ENCODE measurements around the gene BCR. TPM values are rescaled to one million over a fixed set of nuclear protein-coding genes. Genes with fewer than 3 reads are reported as not detected.

The BCR gene
- total and polyA plus RNA-seq, 2 experiments from 2014 or later = 38.8 to 42.2 TPM

GRCh38 chr22:23253475-23254055, 73.3 kb downstream of the BCR start:
- no peak for TF ChIP-seq EZH2 (IDR thresholded peaks at IDR 0.05; ENCODE audit: borderline replicate concordance)
- TF ChIP-seq CTCF (IDR thresholded peaks at IDR 0.05; ENCODE audit: poor library complexity) = no peak
- no peak for TF ChIP-seq EZH2phosphoT487 (IDR thresholded peaks at IDR 0.05; ENCODE audit: low read depth, severe bottlenecking, unreplicated experiment)
- no peaks in the 10 kb centered on the region for H3K27me3 ChIP-seq
- peaks cover 32% of the 10 kb centered on the region for H3K4me1 ChIP-seq (ENCODE audit: insufficient read depth)
- H3K4me3 ChIP-seq = no peak overlapping the region
- peaks cover 5% of the 10 kb centered on the region for H4K20me1 ChIP-seq (ENCODE audit: insufficient read depth, poor library complexity, severe bottlenecking)
- DNase-seq (ENCODE audit: low spot score) = no peak
- 94% methylated on average over 19 of the region's 19 CpGs for WGBS (ENCODE audit: low lambda C conversion rate, missing lambda C conversion rate)
- no peak overlapping the region for H3K4me2 ChIP-seq
- H2AFZ ChIP-seq = no peak overlapping the region
- H3K9me2 ChIP-seq (replicated peaks; ENCODE audit: insufficient read depth) = no peaks in the 10 kb centered on the region
- H3K79me2 ChIP-seq = peaks cover 77% of the 10 kb centered on the region
- H3K36me3 ChIP-seq (replicated peaks; ENCODE audit: insufficient read depth, low read depth) = no peaks in the 10 kb centered on the region
- no peak overlapping the region for H3K27ac ChIP-seq
- H3K9me3 ChIP-seq (ENCODE audit: low read depth) = no peaks in the 10 kb centered on the region

- Histone ChIP-seq H3K4me2 (no peak overlapping the region), H3K4me3 (no peak overlapping the region), H3K4me1 (ENCODE audit: insufficient read depth) (peaks cover 21% of the 10 kb centered on the region), H3K27ac (no peak overlapping the region), H4K20me1 (ENCODE audit: insufficient read depth, poor library complexity, severe bottlenecking) (peaks cover 2% of the 10 kb centered on the region), H3K79me2 (peaks cover 69% of the 10 kb centered on the region), H3K9me2 (replicated peaks; ENCODE audit: insufficient read depth) (no peaks in the 10 kb centered on the region), H3K27me3 (no peaks in the 10 kb centered on the region), H2AFZ (no peak overlapping the region), H3K36me3 (replicated peaks; ENCODE audit: insufficient read depth, low read depth) (no peaks in the 10 kb centered on the region), H3K9me3 (ENCODE audit: low read depth) (no peaks in the 10 kb centered on the region)
- no peak for TF ChIP-seq EZH2phosphoT487 (IDR thresholded peaks at IDR 0.05; ENCODE audit: low read depth, severe bottlenecking, unreplicated experiment)
- no peak for TF ChIP-seq CTCF (IDR thresholded peaks at IDR 0.05; ENCODE audit: poor library complexity)
- no peak for TF ChIP-seq EZH2 (IDR thresholded peaks at IDR 0.05; ENCODE audit: borderline replicate concordance)
- no peak for DNase-seq (ENCODE audit: low spot score)
- WGBS (ENCODE audit: low lambda C conversion rate, missing lambda C conversion rate) = 94% methylated on average over 8 of the region's 8 CpGs
These were observed 75.3 kb downstream of the BCR start for GRCh38 chr22:23255506-23256170.

- DNase-seq (ENCODE audit: low spot score) = no peak
- TF ChIP-seq CTCF (IDR thresholded peaks at IDR 0.05; ENCODE audit: poor library complexity) (no peak), EZH2phosphoT487 (IDR thresholded peaks at IDR 0.05; ENCODE audit: low read depth, severe bottlenecking, unreplicated experiment) (no peak), EZH2 (IDR thresholded peaks at IDR 0.05; ENCODE audit: borderline replicate concordance) (no peak)
- Histone ChIP-seq H4K20me1 (ENCODE audit: insufficient read depth, poor library complexity, severe bottlenecking) (peaks cover 2% of the 10 kb centered on the region), H3K9me2 (replicated peaks; ENCODE audit: insufficient read depth) (no peaks in the 10 kb centered on the region), H3K4me2 (peak overlapping the region; percentile 11), H3K79me2 (peaks cover 62% of the 10 kb centered on the region), H3K9me3 (ENCODE audit: low read depth) (no peaks in the 10 kb centered on the region), H3K4me1 (ENCODE audit: insufficient read depth) (peaks cover 16% of the 10 kb centered on the region), H3K27me3 (no peaks in the 10 kb centered on the region), H3K4me3 (no peak overlapping the region), H3K27ac (peak overlapping the region; percentile 64), H2AFZ (no peak overlapping the region), H3K36me3 (replicated peaks; ENCODE audit: insufficient read depth, low read depth) (no peaks in the 10 kb centered on the region)
- 92% methylated on average over 10 of the region's 10 CpGs for WGBS (ENCODE audit: low lambda C conversion rate, missing lambda C conversion rate)
These were observed 76.0 kb downstream of the BCR start for GRCh38 chr22:23256171-23256932.

All from hepatocyte (in vitro differentiated cells).